ENCODE data around the gene FBXW7.
"Not testable (repeated sequence)": the region's sequence is repeated elsewhere in the genome, so short reads cannot be mapped to it uniquely, and the experiment has no call there.

Gene FBXW7

GRCh38 chr4:152545088-152545487 lies 9.2 kb upstream of the FBXW7 start:
- DNase-seq (ENCODE audit: low read depth, low spot score): no peak

- DNase-seq (ENCODE audit: low read depth, low spot score): not testable (repeated sequence)
Observed at GRCh38 chr4:152544533-152544932, 8.6 kb upstream of the FBXW7 start.

GRCh38 chr4:152540941-152541340 lies 5.0 kb upstream of the FBXW7 start:
- DNase-seq (ENCODE audit: low read depth, low spot score): no peak

- no peak for DNase-seq (ENCODE audit: low read depth, low spot score)
Observed at GRCh38 chr4:152540293-152540674, 4.4 kb upstream of the FBXW7 start.

- no peak for DNase-seq (ENCODE audit: low read depth, low spot score)
Observed at GRCh38 chr4:152539556-152540292, 3.8 kb upstream of the FBXW7 start.

GRCh38 chr4:152537881-152538280 lies 2.0 kb upstream of the FBXW7 start:
- no peak for DNase-seq (ENCODE audit: low read depth, low spot score)

- peak; percentile 59 for DNase-seq (ENCODE audit: low read depth, low spot score)
Observed at GRCh38 chr4:152536545-152537182, 772 bp upstream of the FBXW7 start.

- no peak for DNase-seq (ENCODE audit: low read depth, low spot score)
Observed at GRCh38 chr4:152535360-152535902, 461 bp downstream of the FBXW7 start.

GRCh38 chr4:152534541-152535359 lies 1.1 kb downstream of the FBXW7 start:
- peak; percentile 52 for DNase-seq (ENCODE audit: low read depth, low spot score)

- no peak for DNase-seq (ENCODE audit: low read depth, low spot score)
Observed at GRCh38 chr4:152531479-152531878, 4.4 kb downstream of the FBXW7 start.

GRCh38 chr4:152530600-152530999 lies 5.3 kb downstream of the FBXW7 start:
- no peak for DNase-seq (ENCODE audit: low read depth, low spot score)

- no peak for DNase-seq (ENCODE audit: low read depth, low spot score)
Observed at GRCh38 chr4:152529880-152530279, 6.0 kb downstream of the FBXW7 start.

GRCh38 chr4:152528060-152528459 lies 7.8 kb downstream of the FBXW7 start:
- no peak for DNase-seq (ENCODE audit: low read depth, low spot score)

- DNase-seq (ENCODE audit: low read depth, low spot score): no peak
Observed at GRCh38 chr4:152525878-152526277, 10.0 kb downstream of the FBXW7 start.

GRCh38 chr4:152524427-152524826 lies 11.5 kb downstream of the FBXW7 start:
- no peak for DNase-seq (ENCODE audit: low read depth, low spot score)

- DNase-seq (ENCODE audit: low read depth, low spot score): no peak
Observed at GRCh38 chr4:152523731-152524130, 12.2 kb downstream of the FBXW7 start.

- DNase-seq (ENCODE audit: low read depth, low spot score): no peak
Observed at GRCh38 chr4:152522754-152523153, 13.1 kb downstream of the FBXW7 start.

- DNase-seq (ENCODE audit: low read depth, low spot score): no peak
Observed at GRCh38 chr4:152522245-152522644, 13.6 kb downstream of the FBXW7 start.

GRCh38 chr4:152516156-152516555 lies 19.7 kb downstream of the FBXW7 start:
- peak; percentile 16 for DNase-seq (ENCODE audit: low read depth, low spot score)

GRCh38 chr4:152515678-152516077 lies 20.2 kb downstream of the FBXW7 start:
- peak; percentile 41 for DNase-seq (ENCODE audit: low read depth, low spot score)

- no peak for DNase-seq (ENCODE audit: low read depth, low spot score)
Observed at GRCh38 chr4:152514356-152514755, 21.5 kb downstream of the FBXW7 start.

GRCh38 chr4:152513078-152513477 lies 22.8 kb downstream of the FBXW7 start:
- no peak for DNase-seq (ENCODE audit: low read depth, low spot score)

All from astrocyte of the hippocampus (primary cell).